Testis (tissue), 2 donors: ENCODE data around the gene CEP76.

Experiments used
- POLR2A ChIP-seq: fragments of 450-650 bp; IDR thresholded peaks from one replicate; pipeline ENCODE4 v1.6.1; 2017; ENCODE audit warnings: antibody characterized with exemption, mild to moderate bottlenecking, moderate library complexity
- TF ChIP-seq, protein P1 (sequence below), 3 experiments: fragments of 450-650 bp in 2 of 3; fragments of 200-600 bp in 1 of 3; sonication (generic) in 1 of 3; IDR thresholded peaks; one replicate each; pipeline ENCODE4 v1.5.1; 2016 to 2019; ENCODE audit warnings: antibody characterized with exemption in 3 of 3, mild to moderate bottlenecking in 2 of 3, moderate library complexity in 1 of 3

- TF ChIP-seq, protein P1, sequence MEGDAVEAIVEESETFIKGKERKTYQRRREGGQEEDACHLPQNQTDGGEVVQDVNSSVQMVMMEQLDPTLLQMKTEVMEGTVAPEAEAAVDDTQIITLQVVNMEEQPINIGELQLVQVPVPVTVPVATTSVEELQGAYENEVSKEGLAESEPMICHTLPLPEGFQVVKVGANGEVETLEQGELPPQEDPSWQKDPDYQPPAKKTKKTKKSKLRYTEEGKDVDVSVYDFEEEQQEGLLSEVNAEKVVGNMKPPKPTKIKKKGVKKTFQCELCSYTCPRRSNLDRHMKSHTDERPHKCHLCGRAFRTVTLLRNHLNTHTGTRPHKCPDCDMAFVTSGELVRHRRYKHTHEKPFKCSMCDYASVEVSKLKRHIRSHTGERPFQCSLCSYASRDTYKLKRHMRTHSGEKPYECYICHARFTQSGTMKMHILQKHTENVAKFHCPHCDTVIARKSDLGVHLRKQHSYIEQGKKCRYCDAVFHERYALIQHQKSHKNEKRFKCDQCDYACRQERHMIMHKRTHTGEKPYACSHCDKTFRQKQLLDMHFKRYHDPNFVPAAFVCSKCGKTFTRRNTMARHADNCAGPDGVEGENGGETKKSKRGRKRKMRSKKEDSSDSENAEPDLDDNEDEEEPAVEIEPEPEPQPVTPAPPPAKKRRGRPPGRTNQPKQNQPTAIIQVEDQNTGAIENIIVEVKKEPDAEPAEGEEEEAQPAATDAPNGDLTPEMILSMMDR (IDR thresholded peaks at IDR 0.05), result no peak
- TF ChIP-seq POLR2A, result no peak
Measured at GRCh38 chr18:12745095-12745795, 42.7 kb upstream of the CEP76 start.
